Astrocyte (in vitro differentiated cells and primary cell): ENCODE results near the gene ACTN4. TPM values are rescaled to one million over a fixed set of nuclear protein-coding genes. Genes with fewer than 3 reads are reported as not detected.

Experiments used
- DNase-seq: peaks from one replicate; pipeline ENCODE4 v3.0.0-alpha.2; 2010; ENCODE audit warnings: low read depth
- FAIRE-seq: peaks from 2 replicates; lab custom pipeline; 2011; peaks lifted over from hg19 to GRCh38; lab: Jason Lieb, UNC
- H2AFZ ChIP-seq: 2 replicates; pipeline ENCODE4 v1.6.0; 2012; ENCODE audit warnings: low read depth, low read length, inconsistent platforms
- H3K27ac ChIP-seq: 2 replicates; pipeline ENCODE4 v1.5.1; 2011; ENCODE audit warnings: low read depth, low read length, inconsistent platforms
- H3K27me3 ChIP-seq: 2 replicates; pipeline ENCODE4 v1.6.0; 2011; ENCODE audit warnings: low read length, inconsistent platforms; ENCODE audit not compliant: insufficient read depth
- H3K36me3 ChIP-seq: 2 replicates; pipeline ENCODE4 v1.5.1; 2011; ENCODE audit warnings: low read length, inconsistent platforms; ENCODE audit not compliant: insufficient read depth
- H3K4me1 ChIP-seq: 2 replicates; pipeline ENCODE4 v1.5.1; 2011; ENCODE audit warnings: low read length, inconsistent platforms; ENCODE audit not compliant: insufficient read depth
- H3K4me2 ChIP-seq: 2 replicates; pipeline ENCODE4 v1.6.0; 2012; ENCODE audit warnings: low read length, inconsistent platforms
- H3K4me3 ChIP-seq: 2 replicates; pipeline ENCODE4 v1.5.1; 2011; ENCODE audit warnings: low read depth, mild to moderate bottlenecking, low read length, inconsistent platforms; ENCODE audit not compliant: insufficient read depth
- H3K79me2 ChIP-seq: 2 replicates; pipeline ENCODE4 v1.6.0; 2012; ENCODE audit warnings: mild to moderate bottlenecking, low read length, inconsistent platforms; ENCODE audit not compliant: insufficient read depth
- H3K9ac ChIP-seq: 2 replicates; pipeline ENCODE4 v1.6.0; 2012; ENCODE audit warnings: mild to moderate bottlenecking, low read length, inconsistent platforms
- H3K9me3 ChIP-seq: 2 replicates; pipeline ENCODE4 v1.5.1; 2012; ENCODE audit warnings: low read depth, mild to moderate bottlenecking, low read length, inconsistent platforms; ENCODE audit not compliant: insufficient read depth
- H4K20me1 ChIP-seq: 2 replicates; pipeline ENCODE4 v1.6.0; 2012; ENCODE audit warnings: low read length, inconsistent platforms; ENCODE audit not compliant: insufficient read depth
- H3K27ac Mint-ChIP-seq: one replicate; pipeline ENCODE4 v1.8.0; 2021; ENCODE audit warnings: mild to moderate bottlenecking, mixed read lengths; ENCODE audit not compliant: unreplicated experiment
- H3K27me3 Mint-ChIP-seq: one replicate; pipeline ENCODE4 v1.8.0; 2021; ENCODE audit warnings: low read depth, mixed read lengths; ENCODE audit not compliant: unreplicated experiment
- H3K36me3 Mint-ChIP-seq: one replicate; pipeline ENCODE4 v1.8.0; 2021; ENCODE audit warnings: low read depth, mixed read lengths; ENCODE audit not compliant: unreplicated experiment
- H3K4me1 Mint-ChIP-seq: one replicate; pipeline ENCODE4 v1.8.0; 2021; ENCODE audit warnings: low read depth, mixed read lengths; ENCODE audit not compliant: unreplicated experiment
- H3K4me3 Mint-ChIP-seq: one replicate; pipeline ENCODE4 v1.8.0; 2021; ENCODE audit warnings: mild to moderate bottlenecking, moderate library complexity, mixed read lengths; ENCODE audit not compliant: unreplicated experiment
- H3K9me3 Mint-ChIP-seq: one replicate; pipeline ENCODE4 v1.8.0; 2021; ENCODE audit warnings: mild to moderate bottlenecking, mixed read lengths; ENCODE audit not compliant: unreplicated experiment
- CTCF ChIP-seq: IDR thresholded peaks from 2 replicates; pipeline ENCODE4 v1.5.1; 2011; ENCODE audit warnings: low read depth, mild to moderate bottlenecking, inconsistent platforms, low read length, moderate library complexity; ENCODE audit not compliant: insufficient read depth
- EZH2 ChIP-seq: IDR thresholded peaks from 2 replicates; pipeline ENCODE4 v1.6.1; 2012; ENCODE audit warnings: mild to moderate bottlenecking, low read length, inconsistent platforms; ENCODE audit not compliant: insufficient read depth
- total RNA-seq: library from RNA; stranded (reverse); gene quantifications from 2 replicates; pipeline ENCODE4 v1.2.1, GENCODE V29; 2021

The ACTN4 gene
- total RNA-seq, 1 donor from 2014 or later, result 879 TPM

GRCh38 chr19:38712161-38712748, 64.8 kb downstream of the ACTN4 start:
- Histone ChIP-seq H3K9me3 (no peaks in the 10 kb centered on the region), H3K9ac (peak overlapping the region; percentile 51), H3K4me2 (peak overlapping the region; percentile 13), H3K27me3 (no peaks in the 10 kb centered on the region), H3K27ac (peak overlapping the region; percentile 52), H2AFZ (no peak overlapping the region), H3K36me3 (peaks cover 58% of the 10 kb centered on the region), H3K4me1 (peaks cover 43% of the 10 kb centered on the region), H3K4me3 (no peak overlapping the region), H4K20me1 (peaks cover 82% of the 10 kb centered on the region), H3K79me2 (peaks cover 77% of the 10 kb centered on the region)
- FAIRE-seq (no peak), DNase-seq (no peak)
- peak overlapping the region; percentile 45 for H3K4me3 Mint-ChIP-seq
- H3K9me3 Mint-ChIP-seq, result no peaks in the 10 kb centered on the region
- peaks cover 32% of the 10 kb centered on the region for H3K4me1 Mint-ChIP-seq
- TF ChIP-seq EZH2, result no peak
- TF ChIP-seq CTCF, result no peak
- H3K36me3 Mint-ChIP-seq, result peaks cover 28% of the 10 kb centered on the region
- H3K27me3 Mint-ChIP-seq, result no peaks in the 10 kb centered on the region
- peak overlapping the region; percentile 62 for H3K27ac Mint-ChIP-seq

- Histone ChIP-seq H3K79me2 (peaks cover 72% of the 10 kb centered on the region), H3K27me3 (no peaks in the 10 kb centered on the region), H3K4me2 (no peak overlapping the region), H4K20me1 (peaks cover 81% of the 10 kb centered on the region), H3K4me1 (peaks cover 35% of the 10 kb centered on the region), H3K36me3 (peaks cover 59% of the 10 kb centered on the region), H3K4me3 (no peak overlapping the region), H3K9me3 (no peaks in the 10 kb centered on the region), H3K27ac (no peak overlapping the region), H2AFZ (no peak overlapping the region), H3K9ac (no peak overlapping the region)
- peaks cover 25% of the 10 kb centered on the region for H3K4me1 Mint-ChIP-seq
- DNase-seq, result no peak
- no peaks in the 10 kb centered on the region for H3K9me3 Mint-ChIP-seq
- TF ChIP-seq CTCF, result no peak
- TF ChIP-seq EZH2, result no peak
- H3K36me3 Mint-ChIP-seq, result peaks cover 24% of the 10 kb centered on the region
- H3K27ac Mint-ChIP-seq, result no peak overlapping the region
- FAIRE-seq, result no peak
- no peaks in the 10 kb centered on the region for H3K27me3 Mint-ChIP-seq
- H3K4me3 Mint-ChIP-seq, result no peak overlapping the region
Measured at GRCh38 chr19:38713227-38713649, 65.8 kb downstream of the ACTN4 start.

GRCh38 chr19:38713865-38714264, 66.4 kb downstream of the ACTN4 start:
- FAIRE-seq (no peak), DNase-seq (no peak)
- H2AFZ ChIP-seq, result no peak overlapping the region
- no peaks in the 10 kb centered on the region for H3K27me3 ChIP-seq
- H3K9me3 Mint-ChIP-seq, result no peaks in the 10 kb centered on the region
- no peaks in the 10 kb centered on the region for H3K27me3 Mint-ChIP-seq
- H3K27ac Mint-ChIP-seq, result peak overlapping the region; percentile 76
- H3K4me3 Mint-ChIP-seq, result peak overlapping the region; percentile 27
- H3K9me3 ChIP-seq, result no peaks in the 10 kb centered on the region
- H3K36me3 ChIP-seq, result peaks cover 58% of the 10 kb centered on the region
- no peak overlapping the region for H3K4me3 ChIP-seq
- TF ChIP-seq EZH2 (no peak), CTCF (no peak)
- H3K27ac ChIP-seq, result no peak overlapping the region
- H3K4me1 ChIP-seq, result peaks cover 35% of the 10 kb centered on the region
- H3K4me2 ChIP-seq, result no peak overlapping the region
- peaks cover 25% of the 10 kb centered on the region for H3K4me1 Mint-ChIP-seq
- H4K20me1 ChIP-seq, result peaks cover 81% of the 10 kb centered on the region
- peaks cover 23% of the 10 kb centered on the region for H3K36me3 Mint-ChIP-seq
- H3K79me2 ChIP-seq, result peaks cover 73% of the 10 kb centered on the region
- H3K9ac ChIP-seq, result no peak overlapping the region
